Neural crest cell (in vitro differentiated cells): ENCODE measurements around the gene ACP7. TPM values are rescaled to one million over a fixed set of nuclear protein-coding genes. Genes with fewer than 3 reads are reported as not detected.
A peak's percentile ranks its signal among the peaks of the same experiment; 100 is the strongest.

ENCODE experiments used
- DNase-seq: peaks from one replicate; pipeline ENCODE4 v3.0.0; 2021; ENCODE audit warnings: low read depth, mixed read lengths, low spot score
- H3K27ac Mint-ChIP-seq: one replicate; pipeline ENCODE4 v1.8.0; 2021; ENCODE audit warnings: mild to moderate bottlenecking, mixed read lengths; ENCODE audit not compliant: unreplicated experiment
- H3K27me3 Mint-ChIP-seq: 2 replicates; pipeline ENCODE4 v1.8.0; 2021; ENCODE audit warnings: low read depth, mild to moderate bottlenecking, mixed read lengths
- H3K36me3 Mint-ChIP-seq: 2 replicates; pipeline ENCODE4 v1.8.0; 2021; ENCODE audit warnings: low read depth, mild to moderate bottlenecking, mixed read lengths
- H3K4me1 Mint-ChIP-seq: 2 replicates; pipeline ENCODE4 v1.8.0; 2021; ENCODE audit warnings: mixed read lengths
- H3K4me3 Mint-ChIP-seq: one replicate; pipeline ENCODE4 v1.8.0; 2021; ENCODE audit warnings: mild to moderate bottlenecking, mixed read lengths
- H3K9me3 Mint-ChIP-seq: 2 replicates; pipeline ENCODE4 v1.8.0; 2021; ENCODE audit warnings: mixed read lengths
- CTCF ChIP-seq: fragments of 200-600 bp; sonication (generic); conservative IDR thresholded peaks from 2 replicates; pipeline ENCODE4 v1.5.0; 2021; ENCODE audit warnings: antibody characterized with exemption, mild to moderate bottlenecking
- total RNA-seq: library from RNA; stranded (reverse); gene quantifications from 2 replicates; pipeline ENCODE4 v1.2.1, GENCODE V29; 2021

The ACP7 gene
- total RNA-seq, 1 donor from 2014 or later = not detected

- DNase-seq = no peak
- peak overlapping the region; percentile 93 for H3K4me3 Mint-ChIP-seq
- H3K9me3 Mint-ChIP-seq = no peaks in the 10 kb centered on the region
- peaks cover 62% of the 10 kb centered on the region for H3K4me1 Mint-ChIP-seq
- H3K36me3 Mint-ChIP-seq = no peaks in the 10 kb centered on the region
- TF ChIP-seq CTCF = no peak
- H3K27me3 Mint-ChIP-seq = no peaks in the 10 kb centered on the region
- H3K27ac Mint-ChIP-seq = no peak overlapping the region
Measured at GRCh38 chr19:39127812-39128515, 43.8 kb downstream of the ACP7 start.

GRCh38 chr19:39128516-39129079 lies 44.4 kb downstream of the ACP7 start:
- DNase-seq = no peak
- no peaks in the 10 kb centered on the region for H3K27me3 Mint-ChIP-seq
- TF ChIP-seq CTCF = no peak
- H3K9me3 Mint-ChIP-seq = no peaks in the 10 kb centered on the region
- no peak overlapping the region for H3K27ac Mint-ChIP-seq
- peaks cover 64% of the 10 kb centered on the region for H3K4me1 Mint-ChIP-seq
- H3K4me3 Mint-ChIP-seq = peak overlapping the region; percentile 71
- H3K36me3 Mint-ChIP-seq = no peaks in the 10 kb centered on the region

- Mint-ChIP-seq H3K36me3 (no peaks in the 10 kb centered on the region), H3K4me1 (peaks cover 65% of the 10 kb centered on the region), H3K4me3 (peak overlapping the region; percentile 71), H3K27ac (no peak overlapping the region), H3K9me3 (no peaks in the 10 kb centered on the region), H3K27me3 (no peaks in the 10 kb centered on the region)
- DNase-seq = no peak
- no peak for TF ChIP-seq CTCF
Measured at GRCh38 chr19:39129116-39129515, 44.9 kb downstream of the ACP7 start.

GRCh38 chr19:39130337-39131254 lies 46.4 kb downstream of the ACP7 start:
- TF ChIP-seq CTCF = no peak
- H3K4me1 Mint-ChIP-seq = peaks cover 61% of the 10 kb centered on the region
- no peak for DNase-seq

GRCh38 chr19:39131255-39131755 lies 47.1 kb downstream of the ACP7 start:
- H3K27me3 Mint-ChIP-seq = no peaks in the 10 kb centered on the region
- no peaks in the 10 kb centered on the region for H3K36me3 Mint-ChIP-seq
- DNase-seq = no peak
- no peak overlapping the region for H3K4me3 Mint-ChIP-seq
- H3K4me1 Mint-ChIP-seq = peaks cover 55% of the 10 kb centered on the region
- no peak overlapping the region for H3K27ac Mint-ChIP-seq
- TF ChIP-seq CTCF = no peak
- no peaks in the 10 kb centered on the region for H3K9me3 Mint-ChIP-seq

More at GRCh38 chr19:39130337-39131254, 46.4 kb downstream of the ACP7 start:
- no peaks in the 10 kb centered on the region for H3K36me3 Mint-ChIP-seq
- peak overlapping the region; percentile 35 for H3K27ac Mint-ChIP-seq
- H3K9me3 Mint-ChIP-seq = no peaks in the 10 kb centered on the region
- H3K4me3 Mint-ChIP-seq = no peak overlapping the region
- H3K27me3 Mint-ChIP-seq = no peaks in the 10 kb centered on the region
